MV-4-11 (cell line): Measurements from ENCODE around the gene OLFML3.
"Not testable (repeated sequence)": the region's sequence is repeated elsewhere in the genome, so short reads cannot be mapped to it uniquely, and the experiment has no call there.

Experiments used
- DNase-seq: peaks from one replicate; lab custom pipeline; 2025; lab: John Stamatoyannopoulos, UW

OLFML3 gene, protein sequence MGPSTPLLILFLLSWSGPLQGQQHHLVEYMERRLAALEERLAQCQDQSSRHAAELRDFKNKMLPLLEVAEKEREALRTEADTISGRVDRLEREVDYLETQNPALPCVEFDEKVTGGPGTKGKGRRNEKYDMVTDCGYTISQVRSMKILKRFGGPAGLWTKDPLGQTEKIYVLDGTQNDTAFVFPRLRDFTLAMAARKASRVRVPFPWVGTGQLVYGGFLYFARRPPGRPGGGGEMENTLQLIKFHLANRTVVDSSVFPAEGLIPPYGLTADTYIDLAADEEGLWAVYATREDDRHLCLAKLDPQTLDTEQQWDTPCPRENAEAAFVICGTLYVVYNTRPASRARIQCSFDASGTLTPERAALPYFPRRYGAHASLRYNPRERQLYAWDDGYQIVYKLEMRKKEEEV

DNA sequence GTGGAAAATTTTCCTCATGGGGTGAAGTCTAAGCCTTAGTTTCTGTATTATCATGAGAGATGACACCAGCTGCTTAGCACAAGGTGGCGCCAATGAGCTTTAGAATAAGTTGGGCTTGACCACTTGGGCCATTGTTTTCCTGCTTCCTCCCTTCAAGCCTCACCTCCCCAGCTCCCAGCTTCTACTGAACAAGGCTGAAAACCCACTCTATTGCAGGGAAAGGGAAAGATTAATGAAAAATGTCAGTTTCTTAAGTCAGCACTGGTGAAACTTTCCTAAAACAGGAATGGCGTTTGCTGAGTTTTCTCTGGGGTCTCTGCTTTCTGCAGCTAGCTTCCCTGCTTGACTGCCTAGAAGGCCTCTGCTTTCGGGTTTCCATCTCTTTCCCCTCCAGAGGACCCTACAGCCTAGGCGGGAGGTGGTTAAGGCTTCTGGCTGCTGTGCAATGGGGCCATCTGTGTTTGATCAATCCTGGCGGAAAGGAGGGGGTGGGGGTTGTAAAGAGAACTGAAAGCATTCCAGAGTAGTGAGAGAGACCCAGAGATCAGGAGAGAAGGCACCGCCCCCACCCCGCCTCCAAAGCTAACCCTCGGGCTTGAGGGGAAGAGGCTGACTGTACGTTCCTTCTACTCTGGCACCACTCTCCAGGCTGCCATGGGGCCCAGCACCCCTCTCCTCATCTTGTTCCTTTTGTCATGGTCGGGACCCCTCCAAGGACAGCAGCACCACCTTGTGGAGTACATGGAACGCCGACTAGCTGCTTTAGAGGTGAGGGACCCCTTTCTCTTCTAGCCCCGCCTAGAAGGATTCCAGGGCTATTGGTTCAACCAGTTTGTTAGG is at the start of gene OLFML3:
Gene OLFML3, plus strand, starts transcription at position 612 of the 840 bp plus-strand sequence. Its CDS starts 43 bp downstream, at position 655.
- DNase-seq = peak; percentile 80

DNA sequence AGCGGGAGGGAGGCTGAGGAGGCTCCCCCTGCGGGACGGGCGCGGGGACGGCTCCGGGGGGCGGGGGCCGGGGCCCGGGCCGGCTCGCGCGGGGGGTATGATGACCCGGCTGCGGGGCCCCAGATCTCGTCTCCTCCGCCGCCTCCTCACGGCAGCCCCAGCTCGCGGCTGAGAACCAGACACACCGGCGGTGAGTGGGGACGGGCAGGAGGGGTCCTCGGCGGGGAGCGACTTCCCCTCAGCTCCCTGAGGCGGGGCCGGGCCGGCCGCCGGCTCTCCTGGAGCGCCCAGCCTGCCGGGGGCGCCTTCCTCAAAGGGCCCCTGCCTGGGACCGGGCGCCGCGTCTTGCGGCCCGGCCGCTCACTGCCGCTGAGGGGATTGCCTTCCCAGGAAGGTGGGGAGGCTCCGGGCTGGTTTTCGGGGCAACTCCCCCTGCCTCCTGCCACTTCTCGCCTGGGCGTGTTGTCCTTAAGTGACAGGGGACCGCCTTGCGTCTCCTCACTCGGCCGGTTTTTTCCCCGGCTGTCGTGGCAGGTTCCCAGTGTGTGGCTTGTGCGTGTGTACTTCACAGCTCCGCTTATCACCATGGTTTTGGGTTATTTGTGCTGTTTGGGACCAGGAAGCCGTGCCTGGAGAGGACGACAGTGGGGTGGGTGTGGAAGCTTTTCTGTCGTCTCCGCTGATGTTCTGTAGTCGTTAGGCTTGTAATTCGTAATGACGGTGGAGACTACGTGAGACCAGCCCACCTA is 49.4 kb upstream of the OLFML3 start:
- peak; percentile 20 for DNase-seq

DNA sequence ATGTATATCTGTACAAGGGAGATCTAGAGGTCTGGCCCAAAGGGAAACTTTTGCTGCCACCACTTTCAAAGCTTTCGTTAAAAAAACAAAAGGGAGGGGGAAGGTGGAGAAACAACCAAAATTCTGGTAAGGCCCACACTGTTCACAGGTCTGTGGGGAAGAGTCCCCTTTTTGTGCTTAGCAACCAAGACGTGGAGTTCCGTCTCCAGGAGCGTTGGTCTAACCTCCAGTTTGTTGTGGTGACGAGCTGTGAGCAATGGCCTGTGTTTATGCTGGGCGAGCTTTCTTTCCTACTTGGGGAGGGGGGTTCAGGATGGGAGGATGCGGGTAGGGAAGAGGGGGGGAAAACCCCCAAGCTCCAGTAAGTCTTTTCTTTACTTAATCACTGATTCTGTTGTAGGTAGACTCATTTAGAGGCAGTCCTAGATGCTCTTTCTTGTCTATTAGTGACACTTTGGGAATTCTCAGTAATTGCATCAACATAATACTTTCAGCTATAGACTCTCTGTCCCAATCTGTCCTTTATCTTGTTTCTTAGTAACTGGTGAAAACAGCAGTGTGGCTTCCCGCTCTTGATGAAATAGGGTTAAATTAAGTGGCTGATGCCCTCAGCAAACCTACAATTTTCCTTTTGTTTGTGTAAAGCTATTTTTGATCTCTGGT is 48.6 kb upstream of the OLFML3 start:
- DNase-seq = peak; percentile 62

DNA sequence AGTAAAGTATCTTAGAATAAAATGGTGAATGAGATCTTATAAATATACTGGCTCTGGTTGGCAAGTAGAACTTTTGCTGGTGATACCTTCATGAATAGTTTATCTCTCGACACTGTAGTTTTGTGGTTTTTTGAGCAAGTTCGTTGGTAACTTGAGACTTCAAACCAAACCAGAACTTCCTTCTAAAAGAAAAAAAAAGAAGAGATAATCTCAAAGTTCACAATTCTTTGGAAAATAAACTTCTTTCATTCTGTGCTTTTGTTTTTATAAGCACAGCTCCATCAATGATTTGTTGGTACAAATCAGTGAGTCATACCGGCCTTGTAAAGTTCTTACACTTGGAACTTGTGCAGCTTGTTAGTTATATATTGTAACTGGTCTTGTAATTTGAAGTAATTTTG is 47.8 kb upstream of the OLFML3 start:
- peak; percentile 48 for DNase-seq

DNA sequence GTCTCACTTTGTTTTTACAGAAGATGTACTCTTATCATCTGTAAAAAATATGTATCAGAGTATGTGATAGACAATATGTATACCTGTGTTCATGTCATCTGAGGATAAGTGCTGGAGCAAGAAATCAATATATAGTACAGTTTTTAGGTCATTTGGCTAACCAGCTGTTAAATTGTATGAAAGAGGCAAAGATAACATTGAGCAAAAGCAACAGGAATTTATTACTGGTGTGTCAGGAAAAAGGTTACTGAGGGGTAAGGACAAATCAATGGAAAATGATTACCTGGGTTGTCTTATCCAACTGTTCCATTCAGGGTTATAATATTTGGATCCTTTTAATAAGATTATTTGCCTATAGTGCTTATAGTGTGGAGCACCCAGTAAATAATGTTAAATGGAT is 45.3 kb upstream of the OLFML3 start:
- DNase-seq = no peak

DNA sequence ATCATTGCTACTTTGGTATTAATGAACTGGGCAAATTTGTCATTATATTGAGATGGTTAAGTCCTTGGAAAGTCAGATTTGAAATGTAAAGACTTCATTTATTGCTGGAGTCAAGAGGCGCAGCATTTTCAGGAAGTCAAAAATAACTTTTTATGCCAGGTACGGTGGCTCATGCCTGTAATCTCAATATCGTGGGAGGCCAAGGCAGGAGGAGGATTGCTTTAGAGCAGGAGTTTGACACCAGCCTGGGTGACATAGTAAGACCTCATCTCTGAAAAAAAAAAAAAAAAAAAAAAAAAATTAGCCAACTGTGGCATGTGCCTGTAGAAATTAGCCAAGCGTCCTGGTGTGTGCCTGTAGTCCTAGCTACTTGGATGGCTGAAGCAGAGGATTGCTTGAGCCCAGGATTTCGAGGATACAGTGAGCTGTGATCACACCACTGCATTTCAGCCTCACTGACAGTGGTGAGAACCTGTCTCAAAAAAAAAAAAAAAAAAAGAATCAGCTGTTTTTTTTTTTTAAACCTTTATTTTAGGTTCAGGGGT is 44.7 kb upstream of the OLFML3 start:
- no peak for DNase-seq

DNA sequence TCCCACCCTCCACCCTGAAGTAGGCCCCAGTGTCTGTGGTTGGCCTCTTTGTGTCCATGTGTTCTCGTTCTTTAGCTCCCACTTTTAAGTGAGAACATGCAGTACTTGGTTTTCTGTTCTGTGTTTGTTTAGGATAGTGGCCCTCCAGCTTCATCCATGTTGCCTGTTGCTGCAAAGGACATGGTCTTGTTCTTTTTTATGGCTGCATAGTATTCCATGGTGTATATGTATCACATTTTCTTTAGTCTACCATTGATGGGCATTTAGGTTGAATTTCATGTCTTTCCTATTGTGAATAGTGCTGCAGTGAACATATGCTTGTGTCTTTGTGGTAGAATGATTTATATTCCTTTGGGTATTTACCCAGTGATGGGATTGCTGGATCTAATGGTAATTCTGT is 44.1 kb upstream of the OLFML3 start:
- no peak for DNase-seq

DNA sequence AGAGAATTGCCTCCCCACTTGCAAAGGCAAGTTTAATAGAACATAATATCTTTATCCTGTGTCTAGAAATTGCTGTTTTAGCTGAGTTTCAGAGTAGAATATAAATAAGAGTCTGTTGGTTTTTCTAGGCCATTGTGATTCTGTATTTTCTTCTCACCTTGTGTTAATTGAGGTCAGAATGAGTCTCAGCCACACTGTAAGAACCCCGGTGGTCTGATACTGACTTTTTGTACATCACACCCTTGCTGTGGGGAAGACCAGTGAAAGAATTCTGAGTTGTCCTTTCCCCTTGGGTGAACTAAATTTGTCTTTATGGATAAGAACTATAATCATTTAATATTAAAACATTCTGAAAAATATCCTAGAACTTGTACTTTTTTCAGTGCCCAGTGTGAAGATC is 43.3 kb upstream of the OLFML3 start:
- no peak for DNase-seq

DNA sequence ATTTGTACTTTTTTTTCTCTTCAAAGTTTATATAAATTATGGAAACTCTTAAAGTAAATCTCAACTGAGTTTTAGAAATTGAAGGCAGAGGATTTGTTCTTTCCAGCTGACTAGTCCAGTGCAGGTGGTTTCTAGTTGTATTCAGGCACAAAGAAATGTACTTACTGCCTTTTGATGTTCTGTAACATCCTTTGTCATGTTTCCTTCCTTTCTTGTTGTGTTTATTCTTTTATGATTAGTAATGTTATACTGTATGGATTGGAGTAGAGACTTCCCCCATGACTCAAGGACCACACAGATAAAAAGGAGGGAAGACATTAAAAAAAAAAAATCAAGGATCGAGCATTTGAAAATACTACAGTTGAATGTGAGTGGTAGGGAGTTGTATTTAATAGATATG is 42.1 kb upstream of the OLFML3 start:
- DNase-seq = no peak

DNA sequence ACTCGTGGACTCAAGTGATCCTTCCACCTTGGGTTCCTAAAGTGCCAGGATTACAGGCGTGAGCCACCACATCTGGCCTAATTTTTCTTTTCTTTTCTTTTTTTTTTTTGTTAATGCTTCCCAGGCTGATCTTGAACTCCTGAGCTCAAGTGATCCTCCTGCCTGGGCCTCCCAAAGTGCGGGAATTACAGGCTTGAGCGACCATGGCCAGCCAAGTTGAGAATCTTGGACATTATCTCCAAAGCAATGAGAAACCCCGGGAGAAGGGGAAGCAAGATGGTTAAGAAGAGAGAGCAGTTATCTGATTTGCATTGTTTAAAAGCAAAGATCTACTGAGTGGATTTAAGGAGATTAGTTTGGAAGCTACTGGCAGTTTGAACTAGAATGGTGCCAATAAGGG is 41.1 kb upstream of the OLFML3 start:
- DNase-seq = no peak

DNA sequence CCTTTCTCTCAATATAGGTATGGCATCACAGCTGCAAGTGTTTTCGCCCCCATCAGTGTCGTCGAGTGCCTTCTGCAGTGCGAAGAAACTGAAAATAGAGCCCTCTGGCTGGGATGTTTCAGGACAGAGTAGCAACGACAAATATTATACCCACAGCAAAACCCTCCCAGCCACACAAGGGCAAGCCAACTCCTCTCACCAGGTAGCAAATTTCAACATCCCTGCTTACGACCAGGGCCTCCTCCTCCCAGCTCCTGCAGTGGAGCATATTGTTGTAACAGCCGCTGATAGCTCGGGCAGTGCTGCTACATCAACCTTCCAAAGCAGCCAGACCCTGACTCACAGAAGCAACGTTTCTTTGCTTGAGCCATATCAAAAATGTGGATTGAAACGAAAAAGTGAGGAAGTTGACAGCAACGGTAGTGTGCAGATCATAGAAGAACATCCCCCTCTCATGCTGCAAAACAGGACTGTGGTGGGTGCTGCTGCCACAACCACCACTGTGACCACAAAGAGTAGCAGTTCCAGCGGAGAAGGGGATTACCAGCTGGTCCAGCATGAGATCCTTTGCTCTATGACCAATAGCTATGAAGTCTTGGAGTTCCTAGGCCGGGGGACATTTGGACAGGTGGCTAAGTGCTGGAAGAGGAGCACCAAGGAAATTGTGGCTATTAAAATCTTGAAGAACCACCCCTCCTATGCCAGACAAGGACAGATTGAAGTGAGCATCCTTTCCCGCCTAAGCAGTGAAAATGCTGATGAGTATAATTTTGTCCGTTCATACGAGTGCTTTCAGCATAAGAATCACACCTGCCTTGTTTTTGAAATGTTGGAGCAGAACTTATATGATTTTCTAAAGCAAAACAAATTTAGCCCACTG is 38.7 kb upstream of the OLFML3 start:
- DNase-seq = peak; percentile 95

DNA sequence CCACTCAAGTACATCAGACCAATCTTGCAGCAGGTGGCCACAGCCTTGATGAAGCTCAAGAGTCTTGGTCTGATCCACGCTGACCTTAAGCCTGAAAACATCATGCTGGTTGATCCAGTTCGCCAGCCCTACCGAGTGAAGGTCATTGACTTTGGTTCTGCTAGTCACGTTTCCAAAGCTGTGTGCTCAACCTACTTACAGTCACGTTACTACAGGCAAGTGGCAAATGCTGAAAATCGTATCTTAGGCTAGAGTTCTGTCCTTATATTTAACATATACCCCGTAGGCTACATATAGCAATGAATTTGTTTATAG is 38.1 kb upstream of the OLFML3 start:
- no peak for DNase-seq

DNA sequence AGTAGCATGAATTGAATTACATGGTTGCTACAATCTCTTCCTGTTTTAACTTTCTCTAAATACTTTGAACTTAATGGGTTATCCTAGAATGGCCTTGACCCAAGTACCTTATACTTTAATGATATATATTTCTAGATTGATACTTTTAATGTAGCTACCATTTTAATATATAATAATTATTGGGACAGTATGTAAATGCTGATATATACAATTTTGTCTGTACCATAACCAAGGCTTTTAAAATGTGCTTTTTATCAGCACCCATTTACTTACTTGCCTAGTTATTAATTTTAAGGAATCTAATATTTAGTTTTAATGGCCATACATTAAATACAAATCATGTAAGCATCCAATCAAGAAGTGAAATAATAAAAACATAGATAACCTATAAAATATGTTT is 36.7 kb upstream of the OLFML3 start:
- no peak for DNase-seq

DNA sequence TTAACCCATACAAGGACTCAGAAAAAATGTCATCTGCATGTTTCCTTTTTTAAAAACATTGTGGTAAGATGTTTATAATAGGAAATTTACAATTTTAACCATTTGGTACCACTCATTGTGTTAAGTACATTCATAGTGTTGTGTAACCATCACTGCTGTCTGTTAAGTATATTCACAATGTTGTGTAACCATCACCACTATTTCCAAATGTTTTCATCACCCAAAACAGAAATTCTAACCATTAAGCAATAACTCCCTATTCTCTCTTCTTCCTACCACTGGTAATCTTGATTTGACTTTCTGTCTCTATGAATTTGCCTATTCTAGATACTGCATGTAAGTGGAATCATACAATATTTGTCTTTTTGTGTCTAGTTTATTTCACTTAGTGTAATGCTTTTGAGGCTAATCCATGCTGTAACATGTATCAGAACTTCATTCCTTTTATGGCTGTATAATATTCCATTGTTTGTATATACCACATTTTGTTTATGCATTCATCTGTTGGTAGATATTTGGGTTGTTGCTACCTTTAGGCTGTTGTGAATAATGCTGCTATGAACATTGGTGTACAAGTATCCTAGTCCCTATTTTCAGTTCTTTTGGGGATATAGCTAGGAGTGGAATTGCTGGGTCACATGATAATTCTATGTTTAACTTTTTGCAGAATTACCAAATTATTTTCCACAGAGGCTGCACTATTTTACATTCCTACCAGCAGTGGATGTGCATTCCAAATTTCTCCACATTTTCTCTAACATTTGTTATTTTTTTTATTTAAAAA is 36.1 kb upstream of the OLFML3 start:
- DNase-seq = peak; percentile 96

DNA sequence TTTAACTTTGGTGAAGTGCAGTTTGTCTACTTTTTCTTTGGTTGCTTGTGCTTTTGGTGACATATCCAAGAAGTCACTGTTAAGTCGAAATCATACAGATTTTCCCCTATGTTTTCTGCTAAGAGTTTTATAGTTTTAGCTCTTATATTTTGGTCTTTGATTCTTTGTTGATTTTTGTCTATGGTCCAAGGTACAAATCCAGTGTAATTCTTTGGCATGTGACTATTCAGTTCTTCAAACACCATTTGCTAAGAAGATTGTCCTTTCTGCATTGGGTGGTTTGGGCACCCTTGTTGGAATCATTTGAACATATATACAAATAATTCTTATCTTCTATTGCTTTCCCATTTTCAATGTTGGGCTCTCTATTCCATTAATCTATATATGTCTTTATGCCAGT is 33.9 kb upstream of the OLFML3 start:
- DNase-seq = no peak

DNA sequence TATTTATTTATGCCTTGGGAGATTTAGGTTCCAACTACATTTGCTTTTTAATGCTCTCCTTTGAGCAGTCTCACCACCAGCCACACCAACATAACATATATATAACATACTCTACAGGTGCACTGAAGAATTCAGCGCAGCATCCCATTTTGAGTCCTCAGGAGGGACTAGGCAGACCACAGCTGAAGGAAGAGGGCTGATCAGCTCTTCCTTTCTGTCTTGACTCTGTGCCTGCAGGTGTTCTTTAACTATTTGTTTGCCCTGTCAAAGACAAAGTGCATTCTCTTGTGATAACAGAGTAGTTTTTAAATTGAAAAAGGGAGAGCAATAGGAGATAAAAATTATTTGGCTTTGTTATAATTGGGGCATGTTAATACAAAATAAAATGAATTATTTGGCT is 33.2 kb upstream of the OLFML3 start:
- DNase-seq = no peak

DNA sequence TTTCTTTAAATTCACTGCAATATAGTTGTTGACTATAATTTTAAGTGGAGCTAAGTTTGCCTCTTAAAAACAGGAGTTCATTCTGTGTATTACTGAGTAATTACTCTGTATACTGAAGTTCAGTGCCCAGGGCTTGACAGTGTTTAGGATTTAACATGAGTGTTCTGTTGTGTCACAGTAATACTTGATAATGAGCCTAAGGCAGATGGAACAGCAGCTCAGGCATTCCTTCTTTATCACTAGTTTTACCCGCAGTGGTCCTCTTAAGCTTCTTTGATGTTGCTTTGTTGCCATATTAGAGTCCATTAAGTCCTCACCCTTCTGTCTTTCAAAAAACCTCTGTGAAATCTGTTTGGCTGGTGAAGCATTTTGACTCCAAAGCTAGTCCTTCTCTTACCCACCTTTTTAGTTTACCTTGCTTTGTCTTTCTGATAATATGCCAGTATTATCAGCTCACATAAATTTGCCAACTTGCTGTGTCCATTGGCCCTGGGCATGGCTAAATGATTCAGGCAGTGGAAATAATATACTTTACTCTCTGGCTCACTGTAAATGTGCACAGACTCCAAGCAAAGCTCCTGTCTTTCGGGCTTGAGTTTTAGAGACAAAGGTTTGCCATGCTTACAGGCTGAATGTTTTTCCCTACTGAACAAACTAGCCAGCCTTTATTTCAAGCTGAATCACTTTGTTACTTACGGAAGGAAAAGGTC is 32.4 kb upstream of the OLFML3 start:
- DNase-seq = no peak

DNA sequence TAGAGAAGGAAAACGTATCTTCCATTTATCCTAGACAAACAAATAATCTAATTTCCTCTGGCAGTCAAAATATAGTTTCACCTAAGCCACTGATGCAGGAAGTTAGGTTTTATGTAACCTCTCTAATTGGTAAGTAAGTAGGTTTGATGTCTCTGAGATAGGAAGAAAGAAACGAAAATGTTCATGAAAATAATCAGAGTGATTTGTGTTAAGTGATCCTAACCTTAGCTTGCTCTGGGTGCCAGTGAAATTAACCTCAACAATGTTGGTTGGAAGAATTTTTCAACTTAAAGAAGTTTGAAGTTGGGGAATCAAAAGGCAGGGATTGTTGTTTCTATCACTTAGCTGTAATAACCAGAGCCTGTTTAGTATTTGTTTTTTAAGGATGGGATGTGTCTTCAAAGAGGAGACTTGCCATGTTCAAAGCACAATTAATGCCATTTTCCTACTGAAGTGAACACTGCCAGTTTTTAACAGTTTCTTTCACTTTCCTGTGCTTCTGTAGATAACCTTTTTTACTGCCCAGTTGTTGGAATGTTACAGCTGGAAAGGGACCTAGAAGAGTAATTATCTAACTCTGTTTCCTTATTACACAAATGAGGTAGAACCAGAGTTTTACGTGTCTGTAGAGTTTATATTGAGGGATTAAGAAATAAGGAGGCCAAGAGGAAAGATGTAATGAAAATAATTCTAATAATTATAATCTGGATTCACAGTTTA is 31.7 kb upstream of the OLFML3 start:
- no peak for DNase-seq

DNA sequence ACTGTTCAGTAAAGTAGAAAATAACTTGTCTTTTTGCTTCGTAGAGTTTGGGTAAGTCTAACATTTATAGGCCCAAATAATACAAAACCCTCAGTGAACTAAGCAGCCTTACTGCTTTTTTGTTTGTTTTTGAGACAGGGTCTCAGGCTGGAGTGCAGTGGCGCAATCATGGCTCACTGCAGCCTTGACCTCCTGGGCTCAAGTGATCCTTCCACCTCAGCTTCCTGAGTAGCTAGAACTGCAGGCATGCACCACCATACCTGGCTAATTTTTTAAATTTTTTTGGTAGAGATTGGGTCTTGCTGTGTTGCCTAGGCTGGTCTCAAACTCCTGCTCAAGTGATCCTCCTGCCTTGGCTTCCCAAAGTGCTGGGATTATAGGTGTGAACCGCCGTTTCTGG is 31.1 kb upstream of the OLFML3 start:
- not testable (repeated sequence) for DNase-seq
